PFSK-1 (cell line): ENCODE data around the gene MTERF4.

Experiments
- FOXP2 ChIP-seq: optimal IDR thresholded peaks from 2 replicates; pipeline ENCODE3; 2011; ENCODE audit warnings: borderline replicate concordance, control low read depth, inconsistent platforms; ENCODE audit not compliant: insufficient read depth; ENCODE audit errors: extremely low read length, extremely low read depth
- POLR2AphosphoS5 ChIP-seq: IDR thresholded peaks from 2 replicates; pipeline ENCODE4 v1.6.1; 2012; ENCODE audit warnings: low read depth, mild to moderate bottlenecking, control low read depth, low read length, moderate library complexity
- REST ChIP-seq, 2 experiments: IDR thresholded peaks; 2 replicates each; pipeline versions ENCODE4 v1.6.1 to v1.8.0; 2011 to 2012; ENCODE audit warnings: low read depth in 2 of 2, low read length in 2 of 2, control low read depth in 1 of 2, inconsistent platforms in 1 of 2, mild to moderate bottlenecking in 1 of 2, moderate library complexity in 1 of 2; ENCODE audit not compliant: insufficient read depth in 1 of 2
- SIN3A ChIP-seq: IDR thresholded peaks from 2 replicates; pipeline ENCODE4 v1.6.1; 2012; ENCODE audit warnings: mild to moderate bottlenecking, low read length, moderate library complexity, borderline replicate concordance; ENCODE audit not compliant: insufficient read depth
- TAF1 ChIP-seq: IDR thresholded peaks from 2 replicates; pipeline ENCODE4 v1.6.1; 2012; ENCODE audit warnings: low read length, control low read depth, borderline replicate concordance; ENCODE audit not compliant: insufficient read depth

Gene MTERF4

GRCh38 chr2:241096979-241097378 lies 5.1 kb downstream of the MTERF4 start:
- no peak for TF ChIP-seq TAF1
- TF ChIP-seq SIN3A, result no peak
- TF ChIP-seq FOXP2, result no peak
- TF ChIP-seq POLR2AphosphoS5, result no peak
- no peak for TF ChIP-seq REST (IDR thresholded peaks at IDR 0.05; ENCODE audit: insufficient read depth in 1 of 2, low read depth in 2 of 2, low read length in 2 of 2)

GRCh38 chr2:241095594-241096290 lies 6.3 kb downstream of the MTERF4 start:
- no peak for TF ChIP-seq REST (IDR thresholded peaks at IDR 0.05; ENCODE audit: insufficient read depth in 1 of 2, low read depth in 2 of 2, low read length in 2 of 2)
- TF ChIP-seq TAF1, result no peak
- TF ChIP-seq POLR2AphosphoS5, result no peak

GRCh38 chr2:241094924-241095420 lies 7.1 kb downstream of the MTERF4 start:
- TF ChIP-seq FOXP2 (no peak), POLR2AphosphoS5 (no peak), REST (IDR thresholded peaks at IDR 0.05; ENCODE audit: insufficient read depth in 1 of 2, low read depth in 2 of 2, low read length in 2 of 2) (no peak), TAF1 (no peak), SIN3A (no peak)

GRCh38 chr2:241094172-241094571 lies 7.9 kb downstream of the MTERF4 start:
- TF ChIP-seq TAF1, result no peak
- no peak for TF ChIP-seq REST (IDR thresholded peaks at IDR 0.05; ENCODE audit: insufficient read depth in 1 of 2, low read depth in 2 of 2, low read length in 2 of 2)
- no peak for TF ChIP-seq FOXP2
- TF ChIP-seq SIN3A, result no peak
- TF ChIP-seq POLR2AphosphoS5, result no peak

GRCh38 chr2:241092677-241093076 lies 9.4 kb downstream of the MTERF4 start:
- TF ChIP-seq FOXP2, result no peak
- TF ChIP-seq SIN3A, result no peak
- TF ChIP-seq TAF1, result no peak
- TF ChIP-seq REST (IDR thresholded peaks at IDR 0.05; ENCODE audit: insufficient read depth in 1 of 2, low read depth in 2 of 2, low read length in 2 of 2), result no peak
- no peak for TF ChIP-seq POLR2AphosphoS5
